ENCODE results near the gene LRRC15. TPM values are rescaled to one million over a fixed set of nuclear protein-coding genes. Genes with fewer than 3 reads are reported as not detected.

The LRRC15 gene
- total RNA-seq, 1 experiment from 2014 or later: 0.06 TPM

GRCh38 chr3:194364652-194365434, 4.7 kb downstream of the LRRC15 start:
- peak; percentile 28 for DNase-seq (ENCODE audit: low read depth)

DNA sequence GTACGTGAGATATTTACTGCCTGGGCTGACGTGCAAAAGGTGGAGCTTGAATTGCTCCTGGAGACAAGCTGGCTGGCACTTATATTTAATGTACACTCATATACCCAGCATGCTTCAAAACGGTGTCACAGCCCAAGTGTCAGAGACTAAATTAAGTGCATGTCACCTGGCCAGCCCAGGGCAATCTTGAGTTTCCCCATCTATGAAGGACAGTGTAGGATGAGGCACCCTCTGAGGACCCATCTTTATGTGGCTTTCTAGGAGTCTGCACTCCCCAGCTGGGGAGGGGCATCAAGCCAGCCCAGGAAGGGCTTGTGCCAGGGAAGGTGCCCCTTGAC, 5.3 kb downstream of the LRRC15 start:
- no peak for DNase-seq (ENCODE audit: low read depth)

GRCh38 chr3:194360568-194360967, 9.0 kb downstream of the LRRC15 start:
- no peak for DNase-seq (ENCODE audit: low read depth)

GRCh38 chr3:194357681-194358080, 11.9 kb downstream of the LRRC15 start:
- DNase-seq (ENCODE audit: low read depth): no peak

DNA sequence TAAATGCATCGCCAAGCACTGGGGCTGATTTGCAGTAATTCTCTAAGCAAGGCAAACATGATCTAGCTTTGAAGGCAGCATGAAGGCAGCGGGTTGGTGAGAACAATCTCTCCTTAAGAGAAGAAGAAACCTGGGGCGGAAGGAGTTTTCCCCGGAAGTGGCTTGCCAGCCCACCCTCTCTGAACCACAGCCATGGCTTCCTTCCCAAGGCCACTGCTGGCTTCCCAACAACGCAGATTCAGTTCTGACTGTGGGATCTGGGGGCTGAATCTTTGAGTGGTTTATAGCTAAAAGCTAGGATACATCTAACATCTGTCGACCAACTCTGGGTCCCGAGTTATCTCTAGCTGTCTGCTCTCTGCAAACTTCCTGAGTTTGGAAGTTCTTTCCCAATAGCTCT, 14.2 kb downstream of the LRRC15 start:
- no peak for DNase-seq (ENCODE audit: low read depth)

DNA sequence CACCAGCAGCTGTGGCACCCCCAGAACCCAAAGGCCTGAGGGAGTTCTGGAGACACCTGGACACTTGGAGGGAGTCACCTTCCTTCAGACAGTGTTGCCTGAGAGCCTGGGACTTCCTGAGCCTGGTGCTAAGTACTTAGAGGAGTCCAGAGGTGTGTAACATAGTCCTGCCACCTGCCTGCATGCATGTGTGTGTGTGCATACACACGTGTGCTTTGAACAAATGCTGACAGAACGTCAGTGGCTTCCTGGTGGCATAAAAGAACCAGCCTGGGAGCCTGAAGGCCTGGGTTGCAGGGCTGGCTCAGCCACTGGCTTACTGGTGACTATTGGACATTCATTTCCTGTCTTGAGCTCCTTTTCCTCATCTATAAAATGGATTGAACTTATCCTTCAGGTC, 15.2 kb downstream of the LRRC15 start:
- DNase-seq (ENCODE audit: low read depth): no peak

- DNase-seq (ENCODE audit: low read depth): no peak
Observed at GRCh38 chr3:194352667-194353246, 16.8 kb downstream of the LRRC15 start.

DNA sequence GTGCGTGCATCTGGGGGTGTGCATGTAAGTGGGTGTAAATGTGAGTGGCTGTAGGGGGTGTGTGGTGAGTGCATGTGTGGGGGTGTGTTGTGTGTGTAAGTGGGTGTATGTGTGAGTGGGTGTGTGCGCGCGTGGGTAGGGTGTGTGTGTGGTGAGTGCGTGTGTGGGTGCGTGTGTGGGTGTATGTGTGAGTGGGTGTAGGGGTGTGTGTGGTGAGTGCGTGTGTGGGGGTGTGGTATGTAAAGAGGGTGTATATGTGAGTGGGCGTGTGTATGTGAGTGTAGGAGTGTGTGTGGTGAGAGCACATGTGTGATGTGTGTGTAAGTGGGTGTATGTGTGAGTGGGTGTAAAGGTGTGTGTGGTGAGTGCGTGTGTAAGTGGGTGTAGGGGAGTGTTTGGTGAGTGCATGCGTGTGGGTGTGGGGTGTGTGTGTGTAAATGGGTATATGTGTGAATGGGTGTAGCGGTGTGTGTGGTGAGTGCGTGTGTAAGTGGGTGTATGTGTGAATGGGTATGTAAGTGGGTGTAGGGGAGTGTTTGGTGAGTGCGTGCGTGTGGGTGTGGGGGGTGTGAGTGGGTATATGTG, 17.5 kb downstream of the LRRC15 start:
- DNase-seq (ENCODE audit: low read depth): no peak

DNA sequence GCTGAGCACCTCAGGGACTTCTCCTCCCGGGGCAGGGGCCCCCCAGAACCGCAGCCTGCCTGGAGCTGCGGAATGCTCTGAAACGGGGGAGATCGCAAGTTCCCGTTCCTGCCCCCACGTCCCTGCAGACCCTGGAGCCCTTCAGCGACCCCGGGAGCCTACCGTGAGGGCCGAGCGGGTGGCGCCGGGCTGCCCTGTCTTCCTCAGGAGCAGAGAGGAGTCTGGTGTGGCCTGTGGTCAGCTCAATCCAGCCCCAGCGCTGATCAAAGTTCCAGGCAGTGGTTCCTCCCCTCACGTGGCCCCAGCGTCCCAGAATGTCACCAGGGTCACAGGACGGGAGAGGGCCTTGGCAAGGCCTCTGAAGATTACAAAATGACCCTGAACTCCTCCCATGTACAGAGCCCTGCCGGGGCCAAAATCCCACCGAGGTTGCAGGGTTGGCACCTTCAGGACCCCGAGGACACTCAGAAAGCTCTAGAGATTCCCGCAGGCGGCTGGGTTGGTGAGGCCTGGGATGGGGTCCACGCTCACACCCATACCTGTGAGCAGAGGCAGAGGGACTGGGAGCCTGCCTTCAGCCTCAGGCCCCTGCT, 18.4 kb downstream of the LRRC15 start, which contains the start of gene CPN2:
CPN2 (minus strand) TSS at position 249 of the 593 bp plus-strand sequence. CDS start 8,626 bp downstream, outside the sequence.
- no peak for DNase-seq (ENCODE audit: low read depth)

GRCh38 chr3:194350726-194351071, 18.8 kb downstream of the LRRC15 start:
- no peak for DNase-seq (ENCODE audit: low read depth)

DNA sequence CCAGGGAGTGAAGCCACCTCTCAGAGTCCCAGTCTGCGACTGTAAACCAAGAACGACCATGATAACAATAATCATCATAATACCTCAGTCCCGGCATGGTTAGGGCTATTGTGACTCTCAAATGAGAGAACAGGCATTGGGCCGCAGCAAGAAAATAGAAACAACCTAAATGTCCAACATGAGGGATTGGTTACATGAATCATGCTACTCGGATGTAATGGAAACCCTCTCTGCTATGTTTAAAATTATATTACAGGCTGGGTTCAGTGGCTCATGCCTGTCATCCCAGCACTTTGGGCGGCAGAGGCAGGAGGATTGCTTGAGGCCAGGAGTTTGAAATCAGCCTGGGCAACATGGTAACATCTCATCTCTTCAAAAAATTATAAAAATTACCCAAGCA, 21.2 kb downstream of the LRRC15 start:
- DNase-seq (ENCODE audit: low read depth): no peak

GRCh38 chr3:194346621-194347020, 22.9 kb downstream of the LRRC15 start:
- no peak for DNase-seq (ENCODE audit: low read depth)

- no peak for DNase-seq (ENCODE audit: low read depth)
Observed at GRCh38 chr3:194346035-194346434, 23.5 kb downstream of the LRRC15 start.

GRCh38 chr3:194344012-194344411, 25.5 kb downstream of the LRRC15 start:
- peak; percentile 28 for DNase-seq (ENCODE audit: low read depth)

DNA sequence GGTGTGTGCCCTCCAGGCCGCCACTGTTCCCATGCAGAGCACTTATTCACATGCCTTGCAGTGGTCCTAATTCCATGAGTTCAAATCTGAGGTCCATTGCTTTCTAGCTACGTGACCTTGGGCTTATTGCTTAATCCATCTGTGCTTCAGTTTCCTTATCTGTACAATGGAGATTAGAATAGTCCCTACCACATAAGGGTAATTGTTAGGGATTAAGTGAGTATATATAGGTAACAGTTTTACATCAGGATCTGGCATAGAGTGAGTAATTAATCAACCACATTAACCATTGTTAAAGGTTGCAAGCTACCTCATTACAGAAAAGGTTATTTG, 26.0 kb downstream of the LRRC15 start:
- no peak for DNase-seq (ENCODE audit: low read depth)

DNA sequence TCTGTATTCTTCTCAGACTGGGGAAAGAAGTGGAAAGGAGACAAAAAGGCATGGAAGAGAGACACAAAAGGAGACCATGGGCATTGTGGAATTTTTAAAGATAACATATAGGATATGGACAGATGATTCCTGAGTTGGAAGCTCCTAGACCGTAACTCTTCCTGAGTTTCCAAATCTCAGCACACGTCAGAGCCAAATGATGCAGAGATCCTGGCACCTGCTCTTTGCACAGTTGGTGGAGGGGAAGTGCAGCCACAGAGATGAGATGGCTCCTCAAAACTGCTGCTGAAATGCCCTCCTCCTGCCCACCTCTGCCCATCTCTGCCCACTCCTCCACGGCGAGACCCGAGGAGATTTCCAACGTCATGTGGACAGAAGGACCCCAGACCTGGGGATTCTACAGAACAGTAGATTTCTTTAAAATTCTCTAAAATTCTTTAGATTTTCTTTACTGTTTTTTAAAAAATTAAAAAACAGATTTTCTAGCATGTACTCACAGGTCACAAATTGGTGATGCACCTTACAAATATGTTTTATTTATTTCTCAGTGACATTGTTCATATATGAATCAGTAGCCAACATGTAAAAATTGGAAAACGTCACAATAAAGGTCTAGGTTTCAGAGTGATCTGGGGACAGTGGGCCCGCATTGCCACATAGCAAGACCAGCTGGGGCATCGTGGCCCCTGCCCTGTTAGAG, 26.5 kb downstream of the LRRC15 start:
- no peak for DNase-seq (ENCODE audit: low read depth)

GRCh38 chr3:194340757-194341400, 28.7 kb downstream of the LRRC15 start:
- no peak for DNase-seq (ENCODE audit: low read depth)

GRCh38 chr3:194339840-194340239, 29.7 kb downstream of the LRRC15 start:
- no peak for DNase-seq (ENCODE audit: low read depth)

GRCh38 chr3:194339356-194339755, 30.2 kb downstream of the LRRC15 start:
- no peak for DNase-seq (ENCODE audit: low read depth)

DNA sequence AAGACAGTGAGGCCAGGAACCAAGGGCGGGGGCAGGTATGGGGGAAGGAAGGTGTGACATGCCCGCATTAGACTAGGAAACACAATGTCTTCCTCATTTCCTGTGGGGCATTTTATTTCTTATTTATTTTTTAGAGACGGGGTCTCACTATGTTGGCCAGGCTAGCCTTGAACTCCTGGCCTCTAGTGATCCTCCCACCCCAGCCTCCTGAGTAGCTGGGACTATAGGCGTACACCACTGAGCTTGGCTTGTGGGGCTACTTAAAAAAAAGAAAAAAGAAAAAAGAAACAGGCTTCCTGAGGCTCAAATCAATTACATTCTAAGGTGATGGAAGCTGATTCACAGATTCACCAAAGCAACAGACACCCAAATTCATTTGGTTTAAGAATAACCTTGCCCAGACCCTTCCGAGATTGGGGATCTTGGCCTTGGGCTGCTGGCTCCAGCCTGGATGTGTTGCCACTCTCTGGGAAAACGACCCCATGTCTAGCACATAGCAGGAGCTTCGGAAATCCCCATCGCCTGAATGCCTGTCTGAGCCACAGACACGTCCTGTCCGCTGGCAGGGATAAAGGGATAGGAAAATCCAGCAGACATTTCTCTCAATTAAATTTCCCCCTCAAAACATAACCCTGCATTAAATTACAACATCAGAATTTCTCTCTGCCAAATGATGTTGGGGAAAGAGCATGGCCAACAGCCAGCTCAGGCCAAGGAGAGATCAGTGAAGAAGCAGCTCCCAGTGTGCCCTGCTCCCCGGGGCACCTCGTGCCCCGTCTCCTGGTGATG, 31.4 kb downstream of the LRRC15 start:
- no peak for DNase-seq (ENCODE audit: low read depth)
